ENCODE results near the gene SLC38A10. TPM values are rescaled to one million over a fixed set of nuclear protein-coding genes. Genes with fewer than 3 reads are reported as not detected.

Gene SLC38A10
- total RNA-seq, 1 donor from 2014 or later: 35.5 TPM

DNA sequence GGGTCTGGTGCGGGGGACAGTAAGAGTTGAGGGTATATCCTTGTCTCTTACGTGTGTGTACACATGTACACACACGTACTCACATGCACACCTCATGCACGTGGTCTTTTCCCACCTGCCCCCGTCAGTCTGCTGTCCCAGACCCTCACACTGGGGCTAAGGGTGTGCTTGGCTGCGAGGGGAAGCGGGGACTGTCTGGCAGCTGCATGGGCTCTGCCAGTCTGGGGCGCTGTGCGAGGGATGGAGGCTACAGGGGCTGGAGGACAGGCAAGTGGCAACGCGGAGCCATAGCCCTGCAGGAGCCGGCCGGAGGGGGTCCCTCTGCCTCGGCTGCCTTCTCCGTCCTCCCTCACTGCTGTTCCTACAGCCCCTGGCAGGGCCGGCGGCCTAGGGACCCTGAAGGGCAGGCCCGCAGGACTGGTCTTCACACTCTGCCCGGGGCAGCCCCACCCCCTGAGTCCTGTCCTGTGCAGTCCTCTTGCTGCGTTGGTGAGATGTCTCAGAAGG is 20.8 kb upstream of the SLC38A10 start:
- Histone ChIP-seq H3K4me3 (ENCODE audit: low read depth, low read length) (no peak overlapping the region), H3K27me3 (ENCODE audit: control insufficient read depth, insufficient read depth, low read length) (peaks cover 2% of the 10 kb centered on the region), H3K36me3 (ENCODE audit: control insufficient read depth, insufficient read depth, low read length) (no peaks in the 10 kb centered on the region)
- TF ChIP-seq, protein P1, sequence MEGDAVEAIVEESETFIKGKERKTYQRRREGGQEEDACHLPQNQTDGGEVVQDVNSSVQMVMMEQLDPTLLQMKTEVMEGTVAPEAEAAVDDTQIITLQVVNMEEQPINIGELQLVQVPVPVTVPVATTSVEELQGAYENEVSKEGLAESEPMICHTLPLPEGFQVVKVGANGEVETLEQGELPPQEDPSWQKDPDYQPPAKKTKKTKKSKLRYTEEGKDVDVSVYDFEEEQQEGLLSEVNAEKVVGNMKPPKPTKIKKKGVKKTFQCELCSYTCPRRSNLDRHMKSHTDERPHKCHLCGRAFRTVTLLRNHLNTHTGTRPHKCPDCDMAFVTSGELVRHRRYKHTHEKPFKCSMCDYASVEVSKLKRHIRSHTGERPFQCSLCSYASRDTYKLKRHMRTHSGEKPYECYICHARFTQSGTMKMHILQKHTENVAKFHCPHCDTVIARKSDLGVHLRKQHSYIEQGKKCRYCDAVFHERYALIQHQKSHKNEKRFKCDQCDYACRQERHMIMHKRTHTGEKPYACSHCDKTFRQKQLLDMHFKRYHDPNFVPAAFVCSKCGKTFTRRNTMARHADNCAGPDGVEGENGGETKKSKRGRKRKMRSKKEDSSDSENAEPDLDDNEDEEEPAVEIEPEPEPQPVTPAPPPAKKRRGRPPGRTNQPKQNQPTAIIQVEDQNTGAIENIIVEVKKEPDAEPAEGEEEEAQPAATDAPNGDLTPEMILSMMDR (IDR thresholded peaks at IDR 0.05; ENCODE audit: insufficient read depth, low read length, severe bottlenecking): no peak
- DNase-seq (ENCODE audit: low read depth) (no peak), FAIRE-seq (no peak)

DNA sequence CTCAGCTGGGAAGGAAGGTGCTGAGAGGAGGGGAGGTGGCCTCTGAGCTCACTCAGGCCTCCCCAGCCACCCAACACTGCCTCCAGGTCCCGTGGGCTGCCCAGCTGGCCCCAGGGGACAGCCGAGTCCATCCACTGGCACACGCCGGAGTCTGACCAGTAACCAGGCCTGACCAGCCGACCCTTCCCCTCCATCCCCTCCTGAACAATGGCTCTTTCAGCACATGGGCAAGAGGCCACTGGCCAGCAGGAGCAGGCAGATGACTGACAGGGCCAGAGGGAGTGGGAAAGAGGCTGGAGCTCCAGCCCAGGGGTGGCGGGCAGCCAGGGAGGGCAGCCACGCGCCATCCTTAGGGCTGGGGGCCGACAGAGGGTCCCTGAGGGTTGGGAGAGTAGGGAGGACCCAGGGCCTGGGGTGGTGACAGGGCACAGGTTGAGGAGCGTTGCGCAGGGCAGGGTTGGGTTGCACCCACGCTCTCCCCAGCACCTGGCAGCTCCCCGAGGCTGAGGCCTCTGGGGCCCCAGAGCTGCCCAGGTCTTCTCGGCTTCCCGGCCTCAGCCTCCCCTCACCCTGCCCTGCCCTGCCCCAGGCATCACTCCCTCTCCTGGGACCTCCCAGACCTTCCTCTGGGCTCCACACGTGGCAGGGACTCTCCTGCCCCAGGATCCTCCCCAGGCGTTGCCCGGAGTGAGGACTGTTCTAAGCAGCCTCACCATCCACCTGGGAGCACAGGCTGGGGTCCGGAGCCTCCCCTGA is 20.2 kb upstream of the SLC38A10 start:
- H3K4me3 ChIP-seq (ENCODE audit: low read depth, low read length): no peak overlapping the region
- TF ChIP-seq, protein P1 (IDR thresholded peaks at IDR 0.05; ENCODE audit: insufficient read depth, low read length, severe bottlenecking): no peak
- peaks cover 2% of the 10 kb centered on the region for H3K27me3 ChIP-seq (ENCODE audit: control insufficient read depth, insufficient read depth, low read length)
- no peaks in the 10 kb centered on the region for H3K36me3 ChIP-seq (ENCODE audit: control insufficient read depth, insufficient read depth, low read length)
- DNase-seq (ENCODE audit: low read depth) (no peak), FAIRE-seq (no peak)

DNA sequence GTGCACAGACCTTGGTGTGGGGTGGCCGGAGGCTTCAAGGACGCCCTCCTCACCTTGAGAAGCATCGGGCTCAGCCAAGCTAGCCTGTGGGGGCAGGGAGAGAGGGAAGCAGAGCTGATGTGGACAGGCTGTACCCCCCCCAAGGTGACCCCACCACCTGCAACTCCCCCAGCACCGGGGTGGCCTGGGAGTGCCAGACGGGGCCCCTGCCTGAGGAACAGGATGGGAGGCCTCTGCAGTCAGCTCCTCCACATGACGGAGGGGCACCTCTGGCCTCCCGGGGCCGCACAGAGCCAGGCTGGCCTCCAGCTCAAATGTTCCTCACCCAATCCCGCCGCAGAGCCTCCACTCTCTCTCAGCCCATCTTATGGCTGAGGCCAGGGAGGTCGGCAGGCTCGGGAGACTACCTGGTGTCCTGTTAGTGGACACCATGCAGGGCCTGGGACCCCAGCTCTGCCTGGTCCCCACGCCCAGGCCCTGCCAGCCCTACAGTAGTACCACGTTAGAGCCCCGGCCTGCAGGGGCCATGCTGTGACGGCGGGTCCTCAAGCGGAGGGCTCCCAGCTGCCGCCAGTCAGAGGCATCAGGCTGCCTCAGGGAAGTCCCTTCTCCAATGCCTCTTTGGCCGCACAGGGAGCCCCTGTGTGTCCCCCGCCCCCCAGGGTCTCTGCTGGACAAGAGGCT is 19.4 kb upstream of the SLC38A10 start:
- Histone ChIP-seq H3K36me3 (ENCODE audit: control insufficient read depth, insufficient read depth, low read length) (no peaks in the 10 kb centered on the region), H3K27me3 (ENCODE audit: control insufficient read depth, insufficient read depth, low read length) (peaks cover 2% of the 10 kb centered on the region), H3K4me3 (ENCODE audit: low read depth, low read length) (no peak overlapping the region)
- TF ChIP-seq, protein P1 (IDR thresholded peaks at IDR 0.05; ENCODE audit: insufficient read depth, low read length, severe bottlenecking): no peak
- DNase-seq (ENCODE audit: low read depth) (no peak), FAIRE-seq (no peak)

DNA sequence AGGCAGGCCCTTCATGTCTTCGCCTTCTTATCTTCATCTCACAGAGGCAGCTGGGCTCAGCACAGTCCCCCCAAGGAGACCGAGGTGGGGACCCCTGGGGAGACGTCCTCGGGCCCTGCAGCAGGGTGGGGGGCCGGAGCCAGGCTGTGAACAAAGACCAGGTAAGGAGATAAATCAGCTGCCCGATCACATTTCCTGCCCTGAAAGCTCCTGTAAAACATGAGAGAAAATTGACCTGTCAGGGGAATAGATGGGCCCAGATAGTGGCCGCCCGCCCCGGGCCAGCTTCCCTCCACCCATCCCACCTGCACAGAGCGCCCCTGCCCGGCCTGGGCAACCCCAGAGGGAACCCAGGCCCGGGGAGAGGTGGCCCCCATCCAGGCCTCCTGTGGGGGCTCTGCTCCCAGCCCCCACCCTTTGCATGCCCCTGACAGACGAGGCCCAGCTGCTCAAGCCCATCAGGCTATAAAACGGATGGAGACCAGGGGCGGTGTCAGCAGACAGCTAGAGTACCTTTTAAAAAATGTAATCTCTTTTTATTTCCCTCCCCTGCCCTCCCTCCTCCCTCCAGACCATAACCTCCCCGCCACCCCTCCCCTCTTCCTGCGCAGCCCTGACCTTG is 18.8 kb upstream of the SLC38A10 start:
- FAIRE-seq (no peak), DNase-seq (ENCODE audit: low read depth) (no peak)
- TF ChIP-seq, protein P1 (IDR thresholded peaks at IDR 0.05; ENCODE audit: insufficient read depth, low read length, severe bottlenecking): no peak
- Histone ChIP-seq H3K27me3 (ENCODE audit: control insufficient read depth, insufficient read depth, low read length) (peaks cover 2% of the 10 kb centered on the region), H3K4me3 (ENCODE audit: low read depth, low read length) (no peak overlapping the region), H3K36me3 (ENCODE audit: control insufficient read depth, insufficient read depth, low read length) (no peaks in the 10 kb centered on the region)

DNA sequence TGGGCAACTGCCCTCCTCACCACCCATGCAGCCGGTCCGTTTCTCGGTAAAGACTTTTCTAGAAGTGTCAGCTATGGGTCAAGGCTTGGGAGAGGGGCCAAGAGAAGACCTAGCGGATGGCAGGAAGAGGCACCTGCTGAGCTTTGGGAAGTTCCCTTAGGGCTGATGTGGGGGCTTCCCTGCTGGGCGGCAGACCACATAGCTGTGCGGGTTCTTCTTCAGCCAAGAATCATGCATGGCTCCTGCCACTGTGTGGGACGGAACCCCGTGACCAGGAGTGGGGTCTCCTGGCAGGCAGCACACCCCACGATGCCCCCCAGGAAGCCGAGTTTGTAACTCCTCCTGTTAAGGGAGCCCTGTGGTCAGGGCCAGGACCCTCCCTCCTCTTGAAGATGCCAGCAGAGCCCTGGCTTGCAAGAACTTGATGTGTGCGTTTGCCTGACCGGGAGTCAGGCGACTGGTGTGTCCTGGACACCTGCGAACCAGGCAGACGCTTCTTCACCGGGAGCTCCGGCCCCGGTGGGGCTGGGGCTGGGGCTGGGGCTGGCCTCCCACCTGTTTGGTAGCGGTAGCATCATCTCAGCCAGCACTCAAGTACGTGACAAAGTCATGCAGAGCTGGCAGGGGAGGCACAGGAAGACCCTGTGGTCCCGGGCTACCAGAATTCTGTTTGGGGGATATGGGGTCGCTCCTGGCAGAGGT is 17.7 kb upstream of the SLC38A10 start:
- TF ChIP-seq, protein P1 (IDR thresholded peaks at IDR 0.05; ENCODE audit: insufficient read depth, low read length, severe bottlenecking): no peak
- DNase-seq (ENCODE audit: low read depth) (no peak), FAIRE-seq (no peak)
- Histone ChIP-seq H3K36me3 (ENCODE audit: control insufficient read depth, insufficient read depth, low read length) (no peaks in the 10 kb centered on the region), H3K27me3 (ENCODE audit: control insufficient read depth, insufficient read depth, low read length) (peaks cover 2% of the 10 kb centered on the region), H3K4me3 (ENCODE audit: low read depth, low read length) (no peak overlapping the region)
